GM12878 (cell line): ENCODE data around the gene COL18A1. TPM values are rescaled to one million over a fixed set of nuclear protein-coding genes. Genes with fewer than 3 reads are reported as not detected.

Experiments
- CBX3 ChIP-seq: fragments of 200-600 bp; sonication (generic); IDR thresholded peaks from 2 replicates; pipeline ENCODE4 v1.6.1; 2016; ENCODE audit warnings: low read depth, borderline replicate concordance
- CHD1 ChIP-seq: IDR thresholded peaks from 2 replicates; pipeline ENCODE4 v1.6.1; 2012; ENCODE audit warnings: low read depth, low read length, improper control_type of control experiment
- ESRRA ChIP-seq: IDR thresholded peaks from 2 replicates; pipeline ENCODE4 v1.6.1; 2012; ENCODE audit warnings: mild to moderate bottlenecking, low read length, improper control_type of control experiment
- FOS ChIP-seq: IDR thresholded peaks from 3 replicates; pipeline ENCODE4 v1.6.1; 2011; ENCODE audit warnings: borderline replicate concordance; ENCODE audit not compliant: insufficient read length; ENCODE audit errors: extremely low read depth
- JUNB ChIP-seq: IDR thresholded peaks from 2 replicates; pipeline ENCODE4 v1.6.1; 2016; ENCODE audit warnings: antibody characterized with exemption, mild to moderate bottlenecking
- MYC ChIP-seq: IDR thresholded peaks from 2 replicates; pipeline ENCODE4 v1.6.1; 2011; ENCODE audit warnings: mild to moderate bottlenecking, low read length, moderate library complexity, inconsistent platforms; ENCODE audit not compliant: insufficient read depth, insufficient replicate concordance, insufficient read length, severe bottlenecking
- SKIL ChIP-seq: fragments of 450-650 bp; IDR thresholded peaks from 2 replicates; pipeline ENCODE4 v1.6.1; 2017; ENCODE audit warnings: mild to moderate bottlenecking, low read depth, inconsistent platforms; ENCODE audit not compliant: poor library complexity, severe bottlenecking
- TCF7 ChIP-seq: IDR thresholded peaks from 2 replicates; pipeline ENCODE4 v1.6.1; 2014; ENCODE audit warnings: antibody characterized with exemption, borderline replicate concordance
- YBX1 ChIP-seq: fragments of 450-650 bp; IDR thresholded peaks from 2 replicates; pipeline ENCODE4 v1.6.1; 2016; ENCODE audit warnings: antibody characterized with exemption
- ZNF217 ChIP-seq: fragments of 450-650 bp; IDR thresholded peaks from 2 replicates; pipeline ENCODE4 v1.6.1; 2017; ENCODE audit warnings: antibody characterized with exemption, mild to moderate bottlenecking
- polyA plus RNA-seq, 11 experiments: library from polyadenylated mRNA; depleted of rRNA in 4 of 11; unstranded in 6 of 11; stranded (reverse) in 5 of 11; fragments of >200 nt; fragmentation: Nextera tagmentation in 4 of 11; fragmentation: Illumina TruSeq in 1 of 11; extraction: Ambion mirVana in 4 of 11; extraction: Trizol in 1 of 11; gene quantifications; 1 replicate in 1 of 11; 2 replicates in 10 of 11; pipeline versions ENCODE4 v1.2.1 to v1.2.3, GENCODE V29; 2011 to 2016; ENCODE audit warnings: inconsistent platforms in 2 of 11, missing spikeins in 2 of 11, low read depth in 1 of 11
- total RNA-seq, 4 experiments: library from RNA; depleted of rRNA in 3 of 4; stranded (reverse); fragments of >200 nt in 3 of 4; fragmentation: Illumina TruSeq in 1 of 4; extraction: Trizol in 1 of 4; gene quantifications; 2 replicates each; pipeline versions ENCODE4 v1.2.1 to v1.2.3, GENCODE V29; 2013 to 2021
- TF ChIP-seq, protein P1 (sequence below): fragments of 450-650 bp; formaldehyde crosslinking; IDR thresholded peaks from 2 replicates; pipeline ENCODE4 v1.4.0; 2022; ENCODE audit warnings: mild to moderate bottlenecking, moderate library complexity

COL18A1 gene
- total and polyA plus RNA-seq, 10 of the 15 experiments (the other 5 are each of a cell fraction or from before 2014, with no cell fraction given) = under 0.01 to 0.49 (median 0.09) TPM; not detected in 3

DNA sequence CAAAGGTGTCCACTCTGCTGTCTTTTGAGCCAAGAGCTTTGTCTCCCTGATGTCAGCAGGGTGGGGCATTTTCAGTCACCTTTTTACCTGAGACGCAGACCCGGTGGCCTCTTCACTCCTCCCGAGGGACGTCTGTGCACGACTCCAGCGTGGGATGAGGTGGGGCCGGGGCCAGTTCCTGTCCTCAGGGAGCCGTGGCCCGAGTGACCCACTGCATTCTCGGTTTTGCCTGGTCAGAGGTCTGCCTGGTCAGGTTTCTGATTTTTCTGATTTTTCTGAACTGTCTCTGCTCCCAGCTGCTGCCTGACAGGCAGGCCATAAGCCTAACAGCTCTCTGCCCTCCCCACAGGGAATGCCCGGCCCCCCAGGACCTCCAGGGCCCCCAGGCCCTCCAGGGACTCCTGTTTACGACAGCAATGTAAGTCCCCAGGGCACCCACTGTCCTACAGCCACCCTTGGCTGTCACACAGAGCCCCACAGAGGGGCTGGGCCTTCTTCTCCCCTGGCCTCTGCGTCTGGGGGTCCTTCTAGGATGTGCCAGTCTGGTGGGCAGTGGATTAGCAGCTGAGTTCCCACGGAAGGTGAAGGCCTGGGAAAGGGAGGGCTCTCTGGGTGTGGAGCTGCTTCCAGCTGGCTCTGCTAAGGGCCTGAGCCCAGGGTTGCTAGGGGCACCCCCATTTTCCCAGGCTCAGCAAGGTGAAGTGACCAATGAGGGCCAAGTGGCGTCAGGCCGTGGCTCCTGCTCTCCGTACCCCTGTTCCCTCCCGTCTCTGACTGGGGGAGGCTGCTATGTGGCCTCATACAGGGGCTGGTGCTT lies 91.4 kb downstream of the COL18A1 start (continued):
- no peak for TF ChIP-seq SKIL
- no peak for TF ChIP-seq CBX3
- no peak for TF ChIP-seq MYC
- TF ChIP-seq JUNB = no peak
- TF ChIP-seq FOS = no peak
- no peak for TF ChIP-seq ZNF217
- no peak for TF ChIP-seq YBX1
- TF ChIP-seq ESRRA = no peak
- TF ChIP-seq, protein P1, sequence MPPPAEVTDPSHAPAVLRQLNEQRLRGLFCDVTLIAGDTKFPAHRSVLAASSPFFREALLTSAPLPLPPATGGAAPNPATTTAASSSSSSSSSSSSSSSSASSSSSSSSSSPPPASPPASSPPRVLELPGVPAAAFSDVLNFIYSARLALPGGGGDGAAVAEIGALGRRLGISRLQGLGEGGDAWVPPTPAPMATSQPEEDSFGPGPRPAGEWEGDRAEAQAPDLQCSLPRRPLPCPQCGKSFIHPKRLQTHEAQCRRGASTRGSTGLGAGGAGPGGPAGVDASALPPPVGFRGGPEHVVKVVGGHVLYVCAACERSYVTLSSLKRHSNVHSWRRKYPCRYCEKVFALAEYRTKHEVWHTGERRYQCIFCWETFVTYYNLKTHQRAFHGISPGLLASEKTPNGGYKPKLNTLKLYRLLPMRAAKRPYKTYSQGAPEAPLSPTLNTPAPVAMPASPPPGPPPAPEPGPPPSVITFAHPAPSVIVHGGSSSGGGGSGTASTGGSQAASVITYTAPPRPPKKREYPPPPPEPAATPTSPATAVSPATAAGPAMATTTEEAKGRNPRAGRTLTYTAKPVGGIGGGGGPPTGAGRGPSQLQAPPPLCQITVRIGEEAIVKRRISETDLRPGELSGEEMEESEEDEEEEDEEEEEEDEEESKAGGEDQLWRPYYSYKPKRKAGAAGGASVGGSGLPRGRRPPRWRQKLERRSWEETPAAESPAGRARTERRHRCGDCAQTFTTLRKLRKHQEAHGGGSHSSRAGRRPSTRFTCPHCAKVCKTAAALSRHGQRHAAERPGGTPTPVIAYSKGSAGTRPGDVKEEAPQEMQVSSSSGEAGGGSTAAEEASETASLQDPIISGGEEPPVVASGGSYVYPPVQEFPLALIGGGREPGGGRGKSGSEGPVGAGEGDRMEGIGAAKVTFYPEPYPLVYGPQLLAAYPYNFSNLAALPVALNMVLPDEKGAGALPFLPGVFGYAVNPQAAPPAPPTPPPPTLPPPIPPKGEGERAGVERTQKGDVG (CRISPR knock-in tag) = no peak
- no peak for TF ChIP-seq CHD1
- no peak for TF ChIP-seq TCF7
